Activated gamma-delta T cell (primary cell): ENCODE results near the gene RALGPS1.
A peak's percentile ranks its signal among the peaks of the same experiment; 100 is the strongest.

Experiments used
- DNase-seq: peaks from one replicate; lab custom pipeline; 2025; lab: John Stamatoyannopoulos, UW

The RALGPS1 gene

GRCh38 chr9:127207734-127208410, 293.3 kb downstream of the RALGPS1 start:
- no peak for DNase-seq

GRCh38 chr9:127208416-127208815, 293.8 kb downstream of the RALGPS1 start:
- DNase-seq: no peak

DNA sequence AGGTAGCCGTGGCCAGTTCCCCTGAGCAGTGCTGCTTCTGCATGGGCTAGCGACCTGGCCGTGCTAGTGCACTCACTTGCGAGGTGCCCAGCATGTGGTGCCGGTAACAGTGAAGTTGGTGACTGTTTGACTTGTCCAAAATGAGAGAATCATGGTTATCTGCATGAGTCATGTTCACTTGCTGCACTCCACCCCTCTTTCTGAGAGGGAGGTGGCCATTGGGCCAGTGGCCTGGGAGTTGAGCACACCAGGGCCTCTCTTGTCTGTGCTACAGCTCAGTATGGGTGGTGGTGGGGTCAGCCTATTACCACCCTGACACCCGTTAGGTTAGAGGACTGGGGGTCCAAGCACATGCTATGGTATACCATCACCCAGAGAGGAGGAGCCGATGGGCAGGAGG, 294.6 kb downstream of the RALGPS1 start:
- no peak for DNase-seq

- no peak for DNase-seq
Observed at GRCh38 chr9:127209948-127210640, 295.5 kb downstream of the RALGPS1 start.

DNA sequence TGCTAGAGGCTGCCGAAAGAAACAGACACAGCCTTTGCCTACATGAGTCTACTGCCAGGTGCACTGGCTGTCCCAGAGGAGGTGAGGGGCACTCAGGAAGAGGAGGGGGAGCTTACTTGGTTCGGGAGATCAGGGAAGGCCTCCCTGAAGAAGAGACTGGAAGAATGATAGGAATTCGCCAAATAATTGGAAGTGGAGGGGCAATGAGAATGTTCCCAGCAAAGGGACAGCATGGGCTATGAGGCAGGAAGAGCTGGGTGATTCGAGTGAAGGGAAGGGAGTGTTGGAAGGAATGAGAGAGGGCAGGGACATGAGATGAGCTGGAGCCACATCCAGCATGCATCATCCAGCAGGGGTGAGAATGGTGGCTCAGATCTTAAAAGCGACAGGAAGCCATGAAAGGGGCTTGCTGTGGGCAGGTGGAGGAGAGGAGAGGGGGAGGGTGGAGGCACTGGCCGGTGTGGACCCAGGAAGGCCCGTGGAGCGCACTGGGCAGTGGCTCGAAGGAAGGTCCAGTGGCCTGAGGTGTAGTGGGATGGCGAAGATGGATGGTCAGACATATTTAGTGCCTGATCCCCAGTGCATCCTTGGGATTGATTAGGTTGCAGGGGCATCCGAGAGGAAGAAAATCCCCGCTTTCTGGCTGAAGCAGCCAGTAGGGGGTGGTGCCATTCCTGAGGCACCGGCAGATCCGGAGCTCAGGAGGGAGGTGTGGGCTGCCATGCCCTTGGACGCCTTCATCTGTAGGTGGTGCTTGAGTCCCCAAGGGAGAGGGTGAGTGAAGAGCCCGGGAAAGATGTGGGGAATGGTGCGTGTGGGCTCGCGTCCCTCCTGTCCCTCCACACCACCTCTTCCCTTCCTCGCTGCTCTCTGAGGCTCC, 296.5 kb downstream of the RALGPS1 start:
- DNase-seq: no peak

GRCh38 chr9:127211983-127212382, 297.4 kb downstream of the RALGPS1 start:
- DNase-seq: no peak

DNA sequence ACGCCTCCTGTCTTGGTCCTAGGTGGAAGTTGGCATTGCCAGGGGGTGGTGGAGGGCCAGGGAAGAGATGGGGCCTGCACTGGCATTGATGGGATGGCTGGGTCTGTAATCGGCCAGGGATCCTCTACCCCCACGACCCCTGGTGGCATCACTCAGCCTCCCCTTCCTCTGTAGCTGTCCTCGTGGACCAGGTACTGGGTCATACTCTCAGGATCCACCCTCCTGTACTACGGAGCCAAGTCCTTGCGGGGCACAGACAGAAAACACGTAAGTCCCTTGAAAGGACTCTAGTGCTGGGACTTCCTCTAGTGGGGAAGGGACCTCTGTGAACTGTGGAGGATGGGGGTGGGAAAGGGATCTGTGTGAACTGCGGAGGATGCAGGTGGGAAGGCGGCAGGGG, 297.9 kb downstream of the RALGPS1 start:
- no peak for DNase-seq

DNA sequence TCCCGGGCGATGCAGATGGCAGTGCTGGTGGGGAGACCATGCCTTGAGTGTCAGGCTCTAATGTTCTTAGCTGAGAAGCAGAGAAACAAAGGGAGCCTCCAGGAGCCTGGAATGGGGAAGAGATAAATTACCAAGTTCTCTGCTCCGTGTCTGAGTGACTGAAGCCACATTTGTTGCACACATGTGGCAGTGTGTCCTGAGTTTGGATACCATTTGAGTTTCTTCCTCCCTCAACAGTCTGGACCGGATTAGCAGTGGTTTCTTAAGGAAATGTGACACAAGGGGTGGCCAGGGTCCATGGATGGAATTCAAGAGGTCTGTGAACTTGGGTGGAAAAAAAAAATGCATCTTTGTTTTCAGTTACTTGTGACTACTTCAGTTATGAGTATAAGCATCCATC, 299.3 kb downstream of the RALGPS1 start:
- no peak for DNase-seq

DNA sequence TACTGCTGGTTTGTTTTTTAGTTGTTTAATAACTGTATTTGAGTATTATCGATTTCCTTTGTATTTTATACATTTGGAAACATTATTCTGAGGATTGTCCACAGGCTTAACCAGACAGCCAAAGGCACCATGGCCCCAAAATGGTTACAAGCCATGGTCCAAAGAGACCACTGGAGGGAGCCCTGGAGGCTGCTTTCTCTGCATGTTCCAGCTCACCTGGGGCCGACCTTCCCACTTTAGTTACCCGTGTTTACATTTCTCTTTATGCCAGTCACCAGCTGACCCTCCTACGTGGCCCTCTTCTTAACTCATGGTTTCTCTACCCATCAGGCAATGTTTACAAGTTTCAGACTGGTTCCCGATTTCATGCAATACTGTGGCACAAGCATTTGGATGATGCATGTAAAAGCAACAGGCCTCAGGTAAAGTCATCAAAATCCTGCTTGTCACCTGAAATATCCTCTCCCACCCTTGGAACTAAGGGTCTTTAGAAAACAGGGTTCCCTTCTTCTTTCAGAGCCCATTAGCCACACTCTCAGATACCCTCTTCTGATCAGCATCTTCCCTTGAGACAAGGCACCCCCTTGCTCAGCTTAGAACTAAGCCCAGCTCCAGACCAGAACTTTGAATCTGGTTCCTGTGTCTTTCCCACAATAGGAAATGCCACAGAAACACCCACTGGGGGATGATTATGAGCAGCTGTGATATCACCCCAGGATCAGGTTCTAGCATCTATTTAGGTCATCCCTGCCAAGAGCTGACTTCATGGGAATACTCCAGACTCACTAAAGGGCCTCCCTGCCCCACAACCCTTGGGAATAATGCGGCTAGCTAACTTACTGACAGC, 300.1 kb downstream of the RALGPS1 start:
- no peak for DNase-seq

GRCh38 chr9:127215268-127216209, 301.0 kb downstream of the RALGPS1 start:
- no peak for DNase-seq

GRCh38 chr9:127216210-127216887, 301.8 kb downstream of the RALGPS1 start:
- DNase-seq: no peak

GRCh38 chr9:127216888-127217217, 302.3 kb downstream of the RALGPS1 start:
- DNase-seq: no peak

DNA sequence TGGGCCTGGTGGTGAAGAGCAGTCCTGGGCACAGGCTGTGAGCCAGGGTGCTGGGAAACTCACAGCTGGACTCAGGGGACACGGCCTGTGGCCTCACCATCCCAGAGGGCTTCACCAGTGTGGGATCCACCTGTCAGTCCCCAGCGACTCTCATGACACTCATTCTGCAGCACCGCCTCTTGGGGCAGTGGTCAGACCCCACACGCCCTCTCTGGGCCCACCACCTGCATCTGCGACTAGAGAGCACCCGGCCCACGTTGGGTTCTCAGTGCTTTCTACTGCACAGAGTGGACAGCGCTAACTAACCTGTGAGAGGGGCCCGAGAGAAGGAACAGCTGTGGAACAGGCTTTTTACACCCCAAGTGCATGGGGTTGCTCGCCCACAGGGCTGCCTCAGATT, 304.2 kb downstream of the RALGPS1 start:
- DNase-seq: no peak

DNA sequence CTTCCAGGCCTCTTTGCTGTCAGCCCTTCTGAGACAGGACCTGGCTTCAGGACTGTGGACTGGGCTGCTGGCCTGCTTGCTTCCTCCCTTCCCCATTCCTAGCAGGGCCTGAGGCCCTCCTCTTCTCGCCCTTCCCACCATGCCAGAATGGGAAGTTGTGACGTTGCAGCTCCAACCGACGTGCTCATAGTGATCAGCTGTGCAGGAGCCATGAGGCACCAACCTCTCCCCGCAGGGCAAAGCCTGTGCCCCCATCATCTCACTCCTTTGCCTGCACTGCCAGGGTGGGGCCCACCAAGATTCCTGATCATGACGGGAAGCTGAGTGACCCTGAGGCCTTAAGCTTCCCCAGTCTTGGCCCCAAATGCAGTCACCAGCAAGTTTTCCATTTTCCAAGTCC, 304.9 kb downstream of the RALGPS1 start:
- no peak for DNase-seq

GRCh38 chr9:127221695-127222094, 307.1 kb downstream of the RALGPS1 start:
- DNase-seq: no peak

DNA sequence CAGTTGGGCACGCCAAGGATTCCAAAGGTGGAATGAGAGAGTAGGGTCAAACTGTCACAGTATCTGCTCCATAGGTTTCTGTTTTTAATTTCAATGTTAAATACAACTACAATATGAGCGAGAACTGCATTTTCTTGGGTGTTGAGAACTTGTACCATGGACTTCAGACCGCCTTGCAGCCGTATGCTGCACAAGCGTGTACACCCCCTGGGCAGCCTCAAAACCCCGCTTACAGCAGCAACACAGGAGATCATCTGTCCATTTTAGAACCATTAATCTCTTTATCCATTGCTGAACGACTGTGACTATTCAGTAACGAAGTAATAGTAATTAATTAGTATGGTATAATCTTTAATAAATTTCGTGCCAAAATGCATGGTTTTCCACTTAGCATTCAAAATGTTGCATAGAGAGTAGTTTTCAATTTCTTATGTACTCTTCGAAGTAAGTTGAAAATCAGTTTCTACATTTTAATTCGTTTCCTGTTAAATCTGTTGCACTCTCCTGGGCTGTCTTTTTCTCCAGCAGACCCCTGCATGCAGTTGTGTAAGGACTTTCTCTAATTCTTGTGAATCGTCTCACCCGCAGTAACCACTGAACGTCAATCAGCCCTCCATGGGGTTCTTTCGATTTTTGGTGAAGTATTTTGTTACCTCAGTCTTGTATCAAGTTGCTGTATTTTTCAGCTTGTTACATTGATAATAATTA, 308.0 kb downstream of the RALGPS1 start:
- DNase-seq: no peak

DNA sequence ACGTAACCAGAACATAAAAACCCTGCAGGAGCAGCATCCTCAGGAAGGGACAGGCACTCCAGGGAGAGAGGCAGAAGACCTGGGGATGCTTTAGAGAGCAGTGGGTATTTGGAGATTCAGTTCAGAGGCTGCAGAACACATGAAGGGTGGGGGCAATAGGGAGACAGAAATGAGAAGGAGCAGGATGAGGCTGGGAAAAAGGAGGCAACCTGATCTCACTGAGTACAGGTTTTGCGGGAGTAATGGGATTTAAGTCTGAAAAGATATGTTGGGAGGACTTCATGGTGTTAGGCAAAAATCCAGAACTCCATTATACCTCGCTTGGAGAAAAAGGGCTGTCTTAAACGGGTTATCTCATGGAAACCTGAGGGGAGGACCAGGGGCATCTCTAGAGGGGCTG, 308.7 kb downstream of the RALGPS1 start:
- no peak for DNase-seq

- no peak for DNase-seq
Observed at GRCh38 chr9:127223810-127224177, 309.2 kb downstream of the RALGPS1 start.

GRCh38 chr9:127224178-127224882, 309.7 kb downstream of the RALGPS1 start:
- peak; percentile 75 for DNase-seq
